ENCODE results near the gene MRM3.
A peak's percentile ranks its signal among the peaks of the same experiment; 100 is the strongest.
"Not testable (repeated sequence)": the region's sequence is repeated elsewhere in the genome, so short reads cannot be mapped to it uniquely, and the experiment has no call there.

Gene MRM3

GRCh38 chr17:753418-753817 is 28.7 kb upstream of the MRM3 start:
- WGBS (ENCODE audit: insufficient coverage): 88% methylated on average over 7 of the region's 13 CpGs
- ChIA-PET CTCF (interaction anchor here (1.0 to 1.2 kb wide), 2 partner anchors 9 to 11 kb away, joined by 3 to 10 read pairs; no protein-coding TSS in a partner anchor), POLR2A (no interaction called here)
- DNase-seq: no peak
- H3K36me3 ChIP-seq (ENCODE audit: control insufficient read depth in 4 of 4, insufficient read depth in 4 of 4, low read length in 3 of 4): peaks cover 2 to 18% (median 14%) of the 10 kb centered on the region in 4 experiments
- peaks cover 7 to 26% (median 21%) of the 10 kb centered on the region in 4 experiments for H3K4me1 ChIP-seq (ENCODE audit: control extremely low read depth in 1 of 4, control insufficient read depth in 4 of 4, insufficient read depth in 4 of 4, low read length in 3 of 4)
- no peak overlapping the region for H3K27ac ChIP-seq (ENCODE audit: insufficient read depth in 1 of 2, low read depth in 1 of 2, low read length in 2 of 2, poor library complexity in 1 of 2, severe bottlenecking in 2 of 2)
- peaks cover 0 to 3% (median 0%) of the 10 kb centered on the region in 5 experiments for H3K9me3 ChIP-seq (ENCODE audit: control extremely low read depth in 1 of 5, control insufficient read depth in 4 of 5, insufficient read depth in 2 of 5, low read depth in 1 of 5, low read length in 4 of 5)
- H3K4me3 ChIP-seq (ENCODE audit: control insufficient read depth in 1 of 7, extremely low read depth in 1 of 7, insufficient read depth in 4 of 7, low read depth in 2 of 7, low read length in 6 of 7): peak overlapping the region in 1 of 7 experiments; percentile 49
- no peaks in the 10 kb centered on the region for H3K27me3 ChIP-seq (replicated peaks in 2 of 5; ENCODE audit: control insufficient read depth in 4 of 5, insufficient read depth in 5 of 5, low read length in 4 of 5)

- Histone ChIP-seq H3K4me1 (ENCODE audit: control extremely low read depth in 1 of 4, control insufficient read depth in 4 of 4, insufficient read depth in 4 of 4, low read length in 3 of 4) (peaks cover 5 to 23% (median 20%) of the 10 kb centered on the region in 4 experiments), H3K36me3 (ENCODE audit: control insufficient read depth in 4 of 4, insufficient read depth in 4 of 4, low read length in 3 of 4) (peaks cover 11 to 29% (median 23%) of the 10 kb centered on the region in 4 experiments)
- H3K27ac ChIP-seq (ENCODE audit: insufficient read depth in 1 of 2, low read depth in 1 of 2, low read length in 2 of 2, poor library complexity in 1 of 2, severe bottlenecking in 2 of 2); H3K4me3 ChIP-seq (ENCODE audit: control insufficient read depth in 1 of 7, extremely low read depth in 1 of 7, insufficient read depth in 4 of 7, low read depth in 2 of 7, low read length in 6 of 7); POLR2A ChIA-PET; H3K27me3 ChIP-seq (replicated peaks in 2 of 5; ENCODE audit: control insufficient read depth in 4 of 5, insufficient read depth in 5 of 5, low read length in 4 of 5); H3K9me3 ChIP-seq (ENCODE audit: control extremely low read depth in 1 of 5, control insufficient read depth in 4 of 5, insufficient read depth in 2 of 5, low read depth in 1 of 5, low read length in 4 of 5); DNase-seq: not testable (repeated sequence)
- WGBS (ENCODE audit: insufficient coverage): 99% methylated on average over 8 of the region's 9 CpGs
- CTCF ChIA-PET: interaction anchor here (1.3 to 2.0 kb wide), 3 partner anchors 9 to 40 kb away, joined by 3 to 7 read pairs (median 4); no protein-coding TSS in a partner anchor
Measured at GRCh38 chr17:755319-755961, 26.7 kb upstream of the MRM3 start.

- peaks cover 13 to 35% (median 27%) of the 10 kb centered on the region in 4 experiments for H3K36me3 ChIP-seq (ENCODE audit: control insufficient read depth in 4 of 4, insufficient read depth in 4 of 4, low read length in 3 of 4)
- CTCF ChIA-PET: interaction anchor here (1.6 kb wide), 1 partner anchor 8 kb away, joined by 7 read pairs; no protein-coding TSS in a partner anchor
- H3K27ac ChIP-seq (ENCODE audit: insufficient read depth in 1 of 2, low read depth in 1 of 2, low read length in 2 of 2, poor library complexity in 1 of 2, severe bottlenecking in 2 of 2): not testable (repeated sequence)
Measured at GRCh38 chr17:756010-756567, 26.1 kb upstream of the MRM3 start.

DNA sequence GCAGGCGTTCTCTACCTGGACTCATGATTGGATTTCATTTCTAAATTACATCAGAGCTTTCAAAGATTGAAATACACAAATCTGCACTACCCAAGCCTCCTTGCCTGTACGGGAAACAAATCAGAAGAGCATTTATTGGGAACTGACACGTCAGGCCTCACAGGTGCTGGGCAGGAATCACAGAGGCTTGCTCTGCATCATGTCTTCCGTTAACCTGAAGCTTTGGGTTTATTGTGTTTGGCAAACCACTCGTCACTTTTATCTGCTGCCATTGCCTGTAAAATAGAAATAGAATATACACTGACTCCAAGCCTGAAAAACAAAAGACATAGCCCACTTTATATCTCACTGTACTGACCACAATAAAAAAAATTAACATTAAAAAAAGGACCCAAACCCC is 22.2 kb upstream of the MRM3 start:
- Histone ChIP-seq H3K4me1 (ENCODE audit: control extremely low read depth in 1 of 4, control insufficient read depth in 4 of 4, insufficient read depth in 4 of 4, low read length in 3 of 4) (no peaks in the 10 kb centered on the region), H3K27me3 (replicated peaks in 2 of 5; ENCODE audit: control insufficient read depth in 4 of 5, insufficient read depth in 5 of 5, low read length in 4 of 5) (no peaks in the 10 kb centered on the region), H3K9me3 (ENCODE audit: control extremely low read depth in 1 of 5, control insufficient read depth in 4 of 5, insufficient read depth in 2 of 5, low read depth in 1 of 5, low read length in 4 of 5) (no peaks in the 10 kb centered on the region), H3K27ac (ENCODE audit: insufficient read depth in 1 of 2, low read depth in 1 of 2, low read length in 2 of 2, poor library complexity in 1 of 2, severe bottlenecking in 2 of 2) (no peak overlapping the region), H3K36me3 (ENCODE audit: control insufficient read depth in 4 of 4, insufficient read depth in 4 of 4, low read length in 3 of 4) (peaks cover 14 to 56% (median 42%) of the 10 kb centered on the region in 4 experiments), H3K4me3 (ENCODE audit: control insufficient read depth in 1 of 7, extremely low read depth in 1 of 7, insufficient read depth in 4 of 7, low read depth in 2 of 7, low read length in 6 of 7) (no peak overlapping the region)
- ChIA-PET CTCF (interaction anchor here (1.6 kb wide), 1 partner anchor 29 kb away, joined by 3 read pairs; no protein-coding TSS in a partner anchor), POLR2A (no interaction called here)
- no peak for DNase-seq
- 96% methylated on average over 4 of the region's 5 CpGs for WGBS (ENCODE audit: insufficient coverage)

More at GRCh38 chr17:756010-756567, 26.1 kb upstream of the MRM3 start:
- H3K4me1 ChIP-seq (ENCODE audit: control extremely low read depth in 1 of 4, control insufficient read depth in 4 of 4, insufficient read depth in 4 of 4, low read length in 3 of 4): peaks cover under 1 to 16% (median 14%) of the 10 kb centered on the region in 4 experiments
- H3K9me3 ChIP-seq (ENCODE audit: control extremely low read depth in 1 of 5, control insufficient read depth in 4 of 5, insufficient read depth in 2 of 5, low read depth in 1 of 5, low read length in 4 of 5); DNase-seq; POLR2A ChIA-PET; H3K4me3 ChIP-seq (ENCODE audit: control insufficient read depth in 1 of 7, extremely low read depth in 1 of 7, insufficient read depth in 4 of 7, low read depth in 2 of 7, low read length in 6 of 7); H3K27me3 ChIP-seq (replicated peaks in 2 of 5; ENCODE audit: control insufficient read depth in 4 of 5, insufficient read depth in 5 of 5, low read length in 4 of 5): not testable (repeated sequence)
- 94% methylated on average over 11 of the region's 15 CpGs for WGBS (ENCODE audit: insufficient coverage)

DNA sequence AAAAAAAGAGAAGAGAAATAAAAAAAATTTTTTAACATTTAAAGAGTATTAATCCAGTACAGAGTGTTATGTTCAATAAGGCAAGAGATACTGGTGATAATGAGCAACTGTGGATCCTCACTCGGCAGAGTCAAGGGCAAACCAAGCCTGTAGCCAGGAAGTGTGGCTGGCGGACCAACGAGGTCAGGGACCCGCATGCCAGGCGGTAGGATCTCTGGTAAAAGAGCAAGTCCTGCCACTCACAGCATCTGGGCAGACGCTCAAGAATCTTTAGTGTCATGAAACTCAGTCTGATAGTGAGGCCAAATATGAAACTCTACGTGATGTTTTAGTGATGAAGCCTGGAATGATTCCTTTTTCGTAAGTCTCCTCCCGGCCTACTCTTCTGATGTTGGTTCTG is 21.8 kb upstream of the MRM3 start:
- H3K4me1 ChIP-seq (ENCODE audit: control extremely low read depth in 1 of 4, control insufficient read depth in 4 of 4, insufficient read depth in 4 of 4, low read length in 3 of 4): no peaks in the 10 kb centered on the region
- no peaks in the 10 kb centered on the region for H3K9me3 ChIP-seq (ENCODE audit: control extremely low read depth in 1 of 5, control insufficient read depth in 4 of 5, insufficient read depth in 2 of 5, low read depth in 1 of 5, low read length in 4 of 5)
- 91% methylated on average over 9 of the region's 9 CpGs for WGBS (ENCODE audit: insufficient coverage)
- H3K4me3 ChIP-seq (ENCODE audit: control insufficient read depth in 1 of 7, extremely low read depth in 1 of 7, insufficient read depth in 4 of 7, low read depth in 2 of 7, low read length in 6 of 7): no peak overlapping the region
- POLR2A ChIA-PET: no interaction called here
- no peak for DNase-seq
- no peak overlapping the region for H3K27ac ChIP-seq (ENCODE audit: insufficient read depth in 1 of 2, low read depth in 1 of 2, low read length in 2 of 2, poor library complexity in 1 of 2, severe bottlenecking in 2 of 2)
- CTCF ChIA-PET: no interaction called here
- H3K36me3 ChIP-seq (ENCODE audit: control insufficient read depth in 4 of 4, insufficient read depth in 4 of 4, low read length in 3 of 4): peaks cover 18 to 60% (median 46%) of the 10 kb centered on the region in 4 experiments
- no peaks in the 10 kb centered on the region for H3K27me3 ChIP-seq (replicated peaks in 2 of 5; ENCODE audit: control insufficient read depth in 4 of 5, insufficient read depth in 5 of 5, low read length in 4 of 5)

- Histone ChIP-seq H3K4me1 (ENCODE audit: control extremely low read depth in 1 of 4, control insufficient read depth in 4 of 4, insufficient read depth in 4 of 4, low read length in 3 of 4) (no peaks in the 10 kb centered on the region), H3K27ac (ENCODE audit: insufficient read depth in 1 of 2, low read depth in 1 of 2, low read length in 2 of 2, poor library complexity in 1 of 2, severe bottlenecking in 2 of 2) (no peak overlapping the region), H3K9me3 (ENCODE audit: control extremely low read depth in 1 of 5, control insufficient read depth in 4 of 5, insufficient read depth in 2 of 5, low read depth in 1 of 5, low read length in 4 of 5) (no peaks in the 10 kb centered on the region), H3K4me3 (ENCODE audit: control insufficient read depth in 1 of 7, extremely low read depth in 1 of 7, insufficient read depth in 4 of 7, low read depth in 2 of 7, low read length in 6 of 7) (no peak overlapping the region), H3K27me3 (replicated peaks in 2 of 5; ENCODE audit: control insufficient read depth in 4 of 5, insufficient read depth in 5 of 5, low read length in 4 of 5) (no peaks in the 10 kb centered on the region), H3K36me3 (ENCODE audit: control insufficient read depth in 4 of 4, insufficient read depth in 4 of 4, low read length in 3 of 4) (peaks cover 10 to 62% (median 39%) of the 10 kb centered on the region in 4 experiments)
- POLR2A ChIA-PET: no interaction called here
- WGBS (ENCODE audit: insufficient coverage): 97% methylated on average over 3 of the region's 3 CpGs
- CTCF ChIA-PET: interaction anchor here (0.8 kb wide), 1 partner anchor 12 kb away, joined by 3 read pairs; no protein-coding TSS in a partner anchor
- DNase-seq: no peak
Measured at GRCh38 chr17:767076-767475, 15.1 kb upstream of the MRM3 start.

DNA sequence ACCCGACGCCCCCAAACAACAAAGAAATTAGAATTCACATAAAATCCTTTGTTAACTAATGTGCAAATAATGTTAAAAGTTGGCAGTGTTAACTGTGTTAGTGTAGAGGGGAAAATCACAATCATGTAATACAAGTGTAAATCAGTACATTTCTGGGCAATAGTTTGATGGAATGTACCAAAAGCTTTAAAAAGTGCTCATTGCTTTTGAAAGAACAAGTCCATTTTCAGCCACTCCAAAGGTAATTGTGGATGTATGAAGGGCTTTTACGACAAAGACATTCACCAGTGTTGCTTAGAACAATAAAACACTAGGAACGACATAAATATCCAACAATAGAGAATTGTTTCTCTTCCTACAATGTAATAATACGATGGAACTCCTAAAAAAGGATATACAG is 9.1 kb upstream of the MRM3 start:
- no peaks in the 10 kb centered on the region for H3K4me1 ChIP-seq (ENCODE audit: control extremely low read depth in 1 of 4, control insufficient read depth in 4 of 4, insufficient read depth in 4 of 4, low read length in 3 of 4)

More for the DNA sequence above, 9.1 kb upstream of the MRM3 start:
- WGBS (ENCODE audit: insufficient coverage): no CpG with 5 or more reads among the region's 5 CpGs
- Histone ChIP-seq H3K36me3 (ENCODE audit: control insufficient read depth in 4 of 4, insufficient read depth in 4 of 4, low read length in 3 of 4) (peaks cover 19 to 78% (median 62%) of the 10 kb centered on the region in 4 experiments), H3K27ac (ENCODE audit: insufficient read depth in 1 of 2, low read depth in 1 of 2, low read length in 2 of 2, poor library complexity in 1 of 2, severe bottlenecking in 2 of 2) (no peak overlapping the region), H3K9me3 (ENCODE audit: control extremely low read depth in 1 of 5, control insufficient read depth in 4 of 5, insufficient read depth in 2 of 5, low read depth in 1 of 5, low read length in 4 of 5) (no peaks in the 10 kb centered on the region), H3K4me3 (ENCODE audit: control insufficient read depth in 1 of 7, extremely low read depth in 1 of 7, insufficient read depth in 4 of 7, low read depth in 2 of 7, low read length in 6 of 7) (no peak overlapping the region), H3K27me3 (replicated peaks in 2 of 5; ENCODE audit: control insufficient read depth in 4 of 5, insufficient read depth in 5 of 5, low read length in 4 of 5) (no peaks in the 10 kb centered on the region)
- ChIA-PET POLR2A (no interaction called here), CTCF (no interaction called here)
- no peak for DNase-seq

All from common myeloid progenitor, CD34-positive (primary cell).